H9 (cell line): ENCODE results near the gene MRPL16. TPM values are rescaled to one million over a fixed set of nuclear protein-coding genes. Genes with fewer than 3 reads are reported as not detected.

Experiments used
- DNase-seq: peaks from one replicate; pipeline ENCODE4 v3.0.0-alpha.2; 2017
- H2AFZ ChIP-seq: one replicate; pipeline ENCODE4 v1.6.1; 2013; ENCODE audit warnings: mild to moderate bottlenecking, low read length, control low read depth, moderate library complexity
- H2AK5ac ChIP-seq: 2 replicates; pipeline ENCODE4 v1.6.1; 2013; ENCODE audit warnings: low read length, control low read depth, mixed read lengths; ENCODE audit not compliant: insufficient read length
- H2BK120ac ChIP-seq: one replicate; pipeline ENCODE4 v1.6.1; 2013; ENCODE audit warnings: low read depth, mild to moderate bottlenecking, low read length, control low read depth, inconsistent platforms; ENCODE audit not compliant: poor library complexity, severe bottlenecking
- H2BK12ac ChIP-seq: 2 replicates; pipeline ENCODE4 v1.6.1; 2013; ENCODE audit warnings: low read length, control low read depth, mixed read lengths, low read depth; ENCODE audit not compliant: insufficient read length
- H2BK15ac ChIP-seq: 2 replicates; pipeline ENCODE4 v1.6.1; 2013; ENCODE audit warnings: low read depth, low read length, control low read depth
- H2BK20ac ChIP-seq: one replicate; pipeline ENCODE4 v1.6.1; 2013; ENCODE audit warnings: low read depth, mild to moderate bottlenecking, low read length, control low read depth, inconsistent platforms; ENCODE audit not compliant: poor library complexity, severe bottlenecking
- H2BK5ac ChIP-seq: 2 replicates; pipeline ENCODE4 v1.6.1; 2013; ENCODE audit warnings: low read length, control low read depth, mixed read lengths; ENCODE audit not compliant: insufficient read length
- H3K14ac ChIP-seq: 2 replicates; pipeline ENCODE4 v1.6.1; 2013; ENCODE audit warnings: low read length, control low read depth; ENCODE audit not compliant: insufficient read depth
- H3K18ac ChIP-seq: 2 replicates; pipeline ENCODE4 v1.6.1; 2013; ENCODE audit warnings: low read depth, mild to moderate bottlenecking, mixed read lengths, low read length, control low read depth; ENCODE audit not compliant: insufficient read length
- H3K23ac ChIP-seq: 2 replicates; pipeline ENCODE4 v1.6.1; 2013; ENCODE audit warnings: low read length, control low read depth, mixed read lengths, low read depth; ENCODE audit not compliant: insufficient read length
- H3K23me2 ChIP-seq: 2 replicates; pipeline ENCODE4 v1.6.1; 2013; ENCODE audit warnings: low read depth, mild to moderate bottlenecking, mixed read lengths, low read length, control low read depth; ENCODE audit not compliant: insufficient read length, poor library complexity, severe bottlenecking
- H3K27ac ChIP-seq: 2 replicates; pipeline ENCODE4 v1.5.1; 2013; ENCODE audit warnings: low read length, control low read depth, mixed read lengths, low read depth; ENCODE audit not compliant: insufficient read length
- H3K27me3 ChIP-seq: 2 replicates; pipeline ENCODE4 v1.6.1; 2013; ENCODE audit warnings: low read length, control low read depth, inconsistent platforms; ENCODE audit not compliant: insufficient read depth
- H3K4ac ChIP-seq: 2 replicates; pipeline ENCODE4 v1.6.1; 2013; ENCODE audit warnings: low read depth, mild to moderate bottlenecking, control low read depth, inconsistent platforms, low read length, moderate library complexity
- H3K4me1 ChIP-seq: 2 replicates; pipeline ENCODE4 v1.6.1; 2013; ENCODE audit warnings: low read length, control low read depth, inconsistent platforms; ENCODE audit not compliant: insufficient read depth
- H3K4me2 ChIP-seq: 2 replicates; pipeline ENCODE4 v1.6.1; 2013; ENCODE audit warnings: low read length, control low read depth, mixed read lengths; ENCODE audit not compliant: insufficient read length, insufficient read depth
- H3K56ac ChIP-seq: 2 replicates; pipeline ENCODE4 v1.6.1; 2013; ENCODE audit warnings: low read depth, mild to moderate bottlenecking, mixed read lengths, low read length, control low read depth; ENCODE audit not compliant: insufficient read length
- H3K79me1 ChIP-seq: 2 replicates; pipeline ENCODE4 v1.6.1; 2013; ENCODE audit warnings: low read depth, mild to moderate bottlenecking, moderate library complexity, low read length, control low read depth, inconsistent platforms; ENCODE audit not compliant: insufficient read depth, poor library complexity, severe bottlenecking
- H3K79me2 ChIP-seq: 2 replicates; pipeline ENCODE4 v1.6.1; 2013; ENCODE audit warnings: low read length, control low read depth, inconsistent platforms; ENCODE audit not compliant: insufficient read depth
- H3K9ac ChIP-seq: 2 replicates; pipeline ENCODE4 v1.6.1; 2013; ENCODE audit warnings: low read length, control low read depth, mixed read lengths; ENCODE audit not compliant: insufficient read length; ENCODE audit errors: extremely low read depth
- H3K9me3 ChIP-seq: one replicate; pipeline ENCODE4 v1.6.1; 2013; ENCODE audit warnings: low read depth, low read length, inconsistent platforms; ENCODE audit not compliant: control insufficient read depth
- H3T11ph ChIP-seq: one replicate; pipeline ENCODE4 v1.6.1; 2013; ENCODE audit warnings: mild to moderate bottlenecking, low read length, control low read depth, inconsistent platforms
- H4K20me1 ChIP-seq: one replicate; pipeline ENCODE4 v1.6.1; 2013; ENCODE audit not compliant: control insufficient read depth, insufficient read length, insufficient read depth
- H4K5ac ChIP-seq: 2 replicates; pipeline ENCODE4 v1.6.1; 2013; ENCODE audit warnings: low read depth, mild to moderate bottlenecking, mixed read lengths, low read length, control low read depth; ENCODE audit not compliant: insufficient read length
- H4K8ac ChIP-seq: replicated peaks from 2 replicates; pipeline ENCODE4 v1.6.1; 2013; ENCODE audit warnings: low read length, control low read depth, mixed read lengths, low read depth; ENCODE audit not compliant: insufficient read length
- H4K91ac ChIP-seq: 2 replicates; pipeline ENCODE4 v1.6.1; 2013; ENCODE audit warnings: low read depth, mild to moderate bottlenecking, moderate library complexity, mixed read lengths, low read length, control low read depth; ENCODE audit not compliant: insufficient read length
- H3K27ac Mint-ChIP-seq, 3 experiments: 2 replicates in 2 of 3; 3 replicates in 1 of 3; pipeline ENCODE4 v1.8.0; 2020 to 2021; ENCODE audit warnings: mixed read lengths in 3 of 3, mild to moderate bottlenecking in 1 of 3, moderate library complexity in 1 of 3
- H3K27me3 Mint-ChIP-seq: 2 replicates; pipeline ENCODE4 v1.8.0; 2021; ENCODE audit warnings: low read depth, mild to moderate bottlenecking, moderate library complexity, mixed read lengths
- H3K36me3 Mint-ChIP-seq, 3 experiments: 2 replicates in 2 of 3; 3 replicates in 1 of 3; pipeline ENCODE4 v1.8.0; 2020 to 2021; ENCODE audit warnings: low read depth in 3 of 3, mixed read lengths in 3 of 3; ENCODE audit not compliant: insufficient read depth in 1 of 3
- H3K4me1 Mint-ChIP-seq, 2 experiments: 2 replicates each; pipeline ENCODE4 v1.8.0; 2020; ENCODE audit warnings: mixed read lengths in 2 of 2
- H3K4me3 Mint-ChIP-seq, 2 experiments: 2 replicates in 1 of 2; 3 replicates in 1 of 2; pipeline ENCODE4 v1.8.0; 2020 to 2021; ENCODE audit warnings: mild to moderate bottlenecking in 2 of 2, mixed read lengths in 2 of 2, moderate library complexity in 1 of 2
- H3K9me3 Mint-ChIP-seq, 2 experiments: 2 replicates in 1 of 2; 3 replicates in 1 of 2; pipeline ENCODE4 v1.8.0; 2020; ENCODE audit warnings: mild to moderate bottlenecking in 2 of 2, mixed read lengths in 2 of 2, moderate library complexity in 1 of 2
- CTCF ChIP-seq: fragments of 200-600 bp; sonication (generic); conservative IDR thresholded peaks from 3 replicates; pipeline ENCODE4 v1.8.0; 2021; ENCODE audit warnings: antibody characterized with exemption, mild to moderate bottlenecking
- WGBS: extraction: QIAGEN DNeasy Blood & Tissue Kit; methylation state at CpG from one replicate; pipeline ENCODE4 v1.1.7; 2013; ENCODE audit warnings: missing lambda C conversion rate, low lambda C conversion rate, mixed read lengths; ENCODE audit not compliant: insufficient read length; ENCODE audit errors: extremely low coverage; 5-methylcytosine and 5-hydroxymethylcytosine counted together
- total RNA-seq: library from RNA; stranded (reverse); gene quantifications from 2 replicates; pipeline ENCODE4 v1.2.1, GENCODE V29; 2021

The MRPL16 gene
- total RNA-seq, 1 experiment from 2014 or later, result 87.1 TPM

GRCh38 chr11:59770319-59770718, 40.3 kb downstream of the MRPL16 start:
- Histone ChIP-seq H3T11ph (no peak overlapping the region), H3K4me2 (no peak overlapping the region), H2BK5ac (no peak overlapping the region), H3K9ac (no peak overlapping the region), H3K14ac (no peak overlapping the region), H2AFZ (no peak overlapping the region), H2BK15ac (no peak overlapping the region), H3K23me2 (no peaks in the 10 kb centered on the region), H3K79me2 (peaks cover 16% of the 10 kb centered on the region; the same call in 1 of the 2 replicates), H4K20me1 (no peaks in the 10 kb centered on the region), H4K91ac (no peak overlapping the region), H3K27me3 (no peaks in the 10 kb centered on the region), H2BK20ac (no peak overlapping the region), H3K27ac (no peak overlapping the region), H2BK120ac (no peak overlapping the region), H3K9me3 (no peaks in the 10 kb centered on the region), H3K79me1 (peaks cover 11% of the 10 kb centered on the region), H4K5ac (no peak overlapping the region), H3K56ac (no peak overlapping the region), H3K4ac (no peak overlapping the region), H3K23ac (no peak overlapping the region), H2BK12ac (no peak overlapping the region), H4K8ac (no peak overlapping the region), H3K4me1 (no peaks in the 10 kb centered on the region; the same call in 1 of the 2 replicates), H2AK5ac (no peak overlapping the region), H3K18ac (no peak overlapping the region)
- Mint-ChIP-seq H3K9me3 (no peaks in the 10 kb centered on the region), H3K27ac (no peak overlapping the region), H3K36me3 (peaks cover 5 to 19% (median 10%) of the 10 kb centered on the region in 3 experiments; a peak in 6 of 7 replicates), H3K4me3 (no peak overlapping the region), H3K4me1 (peaks cover 3 to 6% of the 10 kb centered on the region in 2 experiments; a peak in 2 of 4 replicates), H3K27me3 (no peaks in the 10 kb centered on the region)
- TF ChIP-seq CTCF, result no peak
- 100% methylated on average over 2 of the region's 3 CpGs for WGBS
- no peak for DNase-seq
